ENCODE results near the gene C10orf105.
A peak's percentile ranks its signal among the peaks of the same experiment; 100 is the strongest.

Gene C10orf105

DNA sequence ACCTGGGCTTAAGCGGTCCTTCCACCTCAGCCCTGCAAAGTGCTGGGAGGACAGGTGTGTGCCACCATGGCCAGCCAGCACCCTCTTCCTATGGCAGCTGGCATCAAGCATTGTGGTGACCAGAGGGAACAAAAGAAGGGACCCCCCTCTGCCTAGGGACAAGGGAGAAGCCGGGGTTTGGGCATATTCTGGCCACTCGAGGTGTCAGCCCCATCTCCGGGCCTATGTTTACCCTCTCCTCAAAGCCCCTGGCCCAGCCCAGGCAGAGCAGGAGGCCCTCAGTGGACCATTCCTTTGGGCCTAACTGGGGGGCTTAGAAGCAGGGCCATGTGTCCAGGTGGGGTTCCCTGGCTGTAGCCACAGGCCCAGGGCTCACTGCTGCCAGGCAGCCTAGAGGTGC is 29.8 kb upstream of the C10orf105 start:
- Histone ChIP-seq H3K18ac (ENCODE audit: low read length) (no peak overlapping the region), H3K9me3 (ENCODE audit: insufficient read depth, low read depth, low read length) (no peaks in the 10 kb centered on the region), H2BK12ac (ENCODE audit: low read length) (no peak overlapping the region), H3K4me1 (ENCODE audit: control insufficient read depth in 1 of 2, insufficient read depth in 2 of 2, low read length in 2 of 2) (peaks cover 6 to 10% of the 10 kb centered on the region in 2 experiments), H3K14ac (ENCODE audit: low read length) (no peak overlapping the region), H2AK5ac (ENCODE audit: low read length) (no peak overlapping the region), H3K23ac (ENCODE audit: low read length) (no peak overlapping the region), H3K79me1 (ENCODE audit: low read length) (no peaks in the 10 kb centered on the region), H3K4ac (ENCODE audit: low read depth, low read length) (no peak overlapping the region), H3K27ac (ENCODE audit: low read depth, low read length) (no peak overlapping the region), H2AFZ (ENCODE audit: insufficient read depth, low read length, poor library complexity) (no peak overlapping the region), H4K91ac (ENCODE audit: low read depth, low read length) (no peak overlapping the region), H2BK5ac (ENCODE audit: low read depth, low read length, poor library complexity) (no peak overlapping the region), H4K12ac (ENCODE audit: low read depth, low read length) (no peak overlapping the region), H3K9ac (ENCODE audit: low read length) (no peak overlapping the region), H3K36me3 (ENCODE audit: control insufficient read depth in 1 of 2, insufficient read depth in 2 of 2, low read length in 2 of 2) (no peaks in the 10 kb centered on the region), H3K4me3 (ENCODE audit: low read depth, low read length) (no peak overlapping the region), H3K4me2 (ENCODE audit: low read length) (no peak overlapping the region), H3K27me3 (ENCODE audit: insufficient read depth, low read length) (no peaks in the 10 kb centered on the region), H3K79me2 (ENCODE audit: control insufficient read depth, insufficient read depth, low read length, poor library complexity) (no peaks in the 10 kb centered on the region), H4K8ac (ENCODE audit: low read depth, low read length) (no peak overlapping the region), H2BK120ac (ENCODE audit: insufficient read depth, low read length, poor library complexity) (no peak overlapping the region)
- no CpG with 5 or more reads among the region's 4 CpGs for WGBS (ENCODE audit: extremely low coverage, insufficient coverage, insufficient read length)
- DNase-seq = no peak

DNA sequence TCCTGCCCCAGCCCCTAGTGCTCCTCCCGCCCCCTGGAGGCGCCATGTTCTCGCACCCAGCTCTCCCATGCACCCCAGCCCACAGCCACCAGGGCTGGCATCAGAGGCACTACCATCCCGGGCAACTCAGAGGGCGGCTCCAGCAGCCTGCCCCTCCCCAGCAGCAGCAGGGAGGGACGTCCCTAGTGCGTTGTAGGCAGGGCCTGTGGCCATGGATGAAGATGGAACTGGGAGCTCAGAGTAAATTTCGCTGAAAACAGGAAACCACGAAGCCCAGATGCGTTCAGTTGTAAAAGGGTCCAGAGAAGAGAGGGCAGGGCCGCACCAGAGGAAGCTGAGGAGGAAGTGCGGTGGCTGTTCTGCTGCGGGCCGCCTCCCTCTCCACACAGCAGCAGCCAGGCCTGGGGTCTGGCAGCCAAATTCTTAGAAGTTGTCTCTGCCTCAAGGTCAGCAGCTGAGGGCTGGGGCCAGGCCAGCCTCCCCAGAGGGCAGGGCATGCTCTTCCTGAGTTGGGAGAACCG is 29.2 kb upstream of the C10orf105 start:
- no peak overlapping the region for H4K91ac ChIP-seq (ENCODE audit: low read depth, low read length)
- no peak overlapping the region for H2AFZ ChIP-seq (ENCODE audit: insufficient read depth, low read length, poor library complexity)
- no peak overlapping the region for H3K9ac ChIP-seq (ENCODE audit: low read length)
- peak in 1 of 2 donors; percentile 12 for DNase-seq
- no peak overlapping the region for H3K4ac ChIP-seq (ENCODE audit: low read depth, low read length)
- no peak overlapping the region for H2BK12ac ChIP-seq (ENCODE audit: low read length)
- H3K36me3 ChIP-seq (ENCODE audit: control insufficient read depth in 1 of 2, insufficient read depth in 2 of 2, low read length in 2 of 2) = no peaks in the 10 kb centered on the region
- no peak overlapping the region for H3K4me3 ChIP-seq (ENCODE audit: low read depth, low read length)
- no peak overlapping the region for H2BK120ac ChIP-seq (ENCODE audit: insufficient read depth, low read length, poor library complexity)
- H3K4me2 ChIP-seq (ENCODE audit: low read length) = no peak overlapping the region
- no peak overlapping the region for H3K18ac ChIP-seq (ENCODE audit: low read length)
- H3K4me1 ChIP-seq (ENCODE audit: control insufficient read depth in 1 of 2, insufficient read depth in 2 of 2, low read length in 2 of 2) = peaks cover 6 to 10% of the 10 kb centered on the region in 2 experiments
- no peak overlapping the region for H4K8ac ChIP-seq (ENCODE audit: low read depth, low read length)
- no peaks in the 10 kb centered on the region for H3K27me3 ChIP-seq (ENCODE audit: insufficient read depth, low read length)
- H2BK5ac ChIP-seq (ENCODE audit: low read depth, low read length, poor library complexity) = no peak overlapping the region
- no peak overlapping the region for H3K23ac ChIP-seq (ENCODE audit: low read length)
- H3K9me3 ChIP-seq (ENCODE audit: insufficient read depth, low read depth, low read length) = no peaks in the 10 kb centered on the region
- no peak overlapping the region for H2AK5ac ChIP-seq (ENCODE audit: low read length)
- H3K79me1 ChIP-seq (ENCODE audit: low read length) = no peaks in the 10 kb centered on the region
- H4K12ac ChIP-seq (ENCODE audit: low read depth, low read length) = no peak overlapping the region
- no CpG with 5 or more reads among the region's 15 CpGs for WGBS (ENCODE audit: extremely low coverage, insufficient coverage, insufficient read length)
- no peaks in the 10 kb centered on the region for H3K79me2 ChIP-seq (ENCODE audit: control insufficient read depth, insufficient read depth, low read length, poor library complexity)
- no peak overlapping the region for H3K14ac ChIP-seq (ENCODE audit: low read length)
- no peak overlapping the region for H3K27ac ChIP-seq (ENCODE audit: low read depth, low read length)

DNA sequence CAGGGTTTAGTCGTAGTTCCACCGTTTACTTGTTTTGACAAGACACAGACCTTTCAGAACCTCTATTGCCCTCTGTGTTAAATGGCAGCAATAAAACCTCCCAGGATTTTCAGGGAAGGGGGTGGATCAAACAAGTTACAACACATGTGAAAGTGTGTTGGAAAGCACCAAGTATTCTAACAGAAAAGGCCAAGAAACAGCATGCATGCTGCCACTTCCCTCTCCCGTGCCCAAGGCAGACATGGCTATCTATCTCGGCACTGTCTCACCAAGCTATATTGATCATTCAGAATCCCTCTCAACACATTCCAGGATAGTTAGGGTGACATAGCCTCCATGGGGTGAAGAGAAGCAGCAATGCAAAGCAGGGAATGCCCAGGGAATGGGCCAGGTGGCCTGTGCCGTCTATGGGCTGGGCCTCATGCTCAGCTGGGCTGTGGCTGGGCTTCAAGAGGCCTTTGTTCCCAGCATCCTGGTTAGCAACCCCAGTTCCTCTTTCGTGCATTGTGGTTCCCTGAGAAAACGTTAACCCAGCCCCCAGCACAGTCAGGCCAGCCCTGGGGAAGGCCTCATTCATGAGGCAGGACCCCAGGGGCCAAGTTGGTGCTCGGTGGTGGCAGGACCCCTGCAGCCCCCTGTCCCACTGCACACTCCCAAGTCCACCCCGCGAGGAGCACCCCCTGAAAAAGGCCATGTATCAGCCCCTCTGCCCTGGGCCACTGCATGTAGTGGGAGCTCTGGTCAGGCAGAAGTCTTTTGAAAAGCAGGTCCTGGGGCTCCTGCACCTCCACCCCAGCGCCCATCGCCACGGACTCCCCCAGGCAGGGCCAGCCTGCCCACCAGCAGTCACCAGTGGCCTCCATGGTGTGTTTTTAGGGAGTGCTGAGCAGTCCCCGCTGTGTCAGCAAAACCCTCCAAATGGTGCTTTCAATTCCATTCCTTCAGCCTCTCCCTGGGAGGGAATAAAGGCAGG is 28.3 kb upstream of the C10orf105 start:
- no peak overlapping the region for H3K4ac ChIP-seq (ENCODE audit: low read depth, low read length)
- H2AFZ ChIP-seq (ENCODE audit: insufficient read depth, low read length, poor library complexity) = no peak overlapping the region
- H2BK12ac ChIP-seq (ENCODE audit: low read length) = no peak overlapping the region
- WGBS (ENCODE audit: extremely low coverage, insufficient coverage, insufficient read length) = no CpG with 5 or more reads among the region's 14 CpGs
- H3K14ac ChIP-seq (ENCODE audit: low read length) = no peak overlapping the region
- no peak overlapping the region for H3K27ac ChIP-seq (ENCODE audit: low read depth, low read length)
- no peak overlapping the region for H3K9ac ChIP-seq (ENCODE audit: low read length)
- peaks cover 6 to 10% of the 10 kb centered on the region in 2 experiments for H3K4me1 ChIP-seq (ENCODE audit: control insufficient read depth in 1 of 2, insufficient read depth in 2 of 2, low read length in 2 of 2)
- no peak overlapping the region for H3K18ac ChIP-seq (ENCODE audit: low read length)
- no peak overlapping the region for H3K4me3 ChIP-seq (ENCODE audit: low read depth, low read length)
- H2BK120ac ChIP-seq (ENCODE audit: insufficient read depth, low read length, poor library complexity) = no peak overlapping the region
- no peak overlapping the region for H3K23ac ChIP-seq (ENCODE audit: low read length)
- H4K12ac ChIP-seq (ENCODE audit: low read depth, low read length) = no peak overlapping the region
- H3K9me3 ChIP-seq (ENCODE audit: insufficient read depth, low read depth, low read length) = no peaks in the 10 kb centered on the region
- H2AK5ac ChIP-seq (ENCODE audit: low read length) = no peak overlapping the region
- H3K79me1 ChIP-seq (ENCODE audit: low read length) = no peaks in the 10 kb centered on the region
- no peak for DNase-seq
- H2BK5ac ChIP-seq (ENCODE audit: low read depth, low read length, poor library complexity) = no peak overlapping the region
- no peaks in the 10 kb centered on the region for H3K36me3 ChIP-seq (ENCODE audit: control insufficient read depth in 1 of 2, insufficient read depth in 2 of 2, low read length in 2 of 2)
- H3K79me2 ChIP-seq (ENCODE audit: control insufficient read depth, insufficient read depth, low read length, poor library complexity) = no peaks in the 10 kb centered on the region
- H3K27me3 ChIP-seq (ENCODE audit: insufficient read depth, low read length) = no peaks in the 10 kb centered on the region
- H3K4me2 ChIP-seq (ENCODE audit: low read length) = no peak overlapping the region
- no peak overlapping the region for H4K8ac ChIP-seq (ENCODE audit: low read depth, low read length)
- H4K91ac ChIP-seq (ENCODE audit: low read depth, low read length) = no peak overlapping the region

DNA sequence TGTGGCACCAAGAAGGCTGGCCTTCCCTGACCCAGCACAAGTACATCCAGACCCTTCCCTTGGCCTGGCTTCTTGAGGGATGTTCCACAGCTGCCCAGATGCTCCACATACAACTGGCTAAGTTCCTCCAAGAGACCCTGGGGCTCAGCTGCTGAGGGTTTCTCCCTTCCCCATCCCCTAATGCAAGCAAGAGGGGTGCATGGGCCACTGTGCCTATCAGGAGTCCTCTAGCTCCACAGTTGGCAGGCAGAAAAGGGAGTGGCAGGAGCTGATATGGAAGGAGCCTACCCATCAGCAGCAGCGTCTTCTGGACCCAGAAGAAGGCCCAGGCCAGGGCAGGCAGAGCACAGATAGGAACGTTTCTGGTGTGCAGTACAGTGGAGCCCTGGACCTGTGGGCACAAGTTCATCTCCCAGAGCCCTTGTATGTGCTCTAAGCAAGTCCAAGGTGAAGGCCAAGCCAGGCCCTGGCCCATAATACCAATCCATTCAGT is 27.5 kb upstream of the C10orf105 start:
- Histone ChIP-seq H3K27me3 (ENCODE audit: insufficient read depth, low read length) (no peaks in the 10 kb centered on the region), H4K91ac (ENCODE audit: low read depth, low read length) (no peak overlapping the region), H3K27ac (ENCODE audit: low read depth, low read length) (no peak overlapping the region), H2BK5ac (ENCODE audit: low read depth, low read length, poor library complexity) (no peak overlapping the region), H4K8ac (ENCODE audit: low read depth, low read length) (no peak overlapping the region), H3K9ac (ENCODE audit: low read length) (no peak overlapping the region), H3K4me1 (ENCODE audit: control insufficient read depth in 1 of 2, insufficient read depth in 2 of 2, low read length in 2 of 2) (peaks cover 6 to 10% of the 10 kb centered on the region in 2 experiments), H2BK120ac (ENCODE audit: insufficient read depth, low read length, poor library complexity) (no peak overlapping the region), H3K4me2 (ENCODE audit: low read length) (no peak overlapping the region), H3K36me3 (ENCODE audit: control insufficient read depth in 1 of 2, insufficient read depth in 2 of 2, low read length in 2 of 2) (no peaks in the 10 kb centered on the region), H4K12ac (ENCODE audit: low read depth, low read length) (no peak overlapping the region), H2AFZ (ENCODE audit: insufficient read depth, low read length, poor library complexity) (no peak overlapping the region), H3K9me3 (ENCODE audit: insufficient read depth, low read depth, low read length) (peaks cover 2% of the 10 kb centered on the region), H3K23ac (ENCODE audit: low read length) (no peak overlapping the region), H3K79me2 (ENCODE audit: control insufficient read depth, insufficient read depth, low read length, poor library complexity) (no peaks in the 10 kb centered on the region), H3K18ac (ENCODE audit: low read length) (no peak overlapping the region), H3K14ac (ENCODE audit: low read length) (no peak overlapping the region), H3K4ac (ENCODE audit: low read depth, low read length) (no peak overlapping the region), H2BK12ac (ENCODE audit: low read length) (no peak overlapping the region), H3K4me3 (ENCODE audit: low read depth, low read length) (no peak overlapping the region), H2AK5ac (ENCODE audit: low read length) (no peak overlapping the region), H3K79me1 (ENCODE audit: low read length) (no peaks in the 10 kb centered on the region)
- DNase-seq = no peak
- WGBS (ENCODE audit: extremely low coverage, insufficient coverage, insufficient read length) = no CpG with 5 or more reads among the region's 2 CpGs
